Measurements from ENCODE around the gene BOLL. TPM values are rescaled to one million over a fixed set of nuclear protein-coding genes. Genes with fewer than 3 reads are reported as not detected.
A peak's percentile ranks its signal among the peaks of the same experiment; 100 is the strongest.

BOLL gene
- total and polyA plus RNA-seq, 10 of the 15 experiments (the other 5 are each of a cell fraction or from before 2014, with no cell fraction given): 0.05 TPM; not detected in 9

DNA sequence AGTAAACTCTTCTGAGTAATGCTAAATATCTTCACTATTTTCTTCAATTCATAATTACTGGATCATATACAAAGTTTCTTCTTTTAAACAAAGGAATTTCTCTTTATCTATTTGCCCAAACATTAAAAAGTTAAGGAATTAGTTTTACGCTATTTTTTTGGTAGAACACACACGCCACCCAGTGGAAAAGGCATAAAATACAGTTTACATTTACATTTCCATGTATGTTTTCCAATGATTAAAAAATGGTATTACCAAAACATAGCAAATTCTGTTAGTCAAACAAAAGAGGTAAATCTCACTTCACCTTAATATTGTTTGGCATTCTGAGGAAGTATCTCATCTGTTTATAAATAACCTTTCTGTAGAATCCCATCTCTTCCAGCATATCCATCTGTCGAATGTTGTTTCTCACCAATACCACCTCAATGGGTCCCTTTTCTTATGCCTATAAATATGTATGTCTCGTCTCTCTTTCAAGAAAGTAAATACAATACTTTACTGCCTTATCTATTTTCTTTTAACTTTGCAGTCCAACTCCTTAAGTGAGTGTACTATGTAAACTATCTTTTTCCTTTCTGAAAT is 7.2 kb downstream of the BOLL start:
- ChIA-PET POLR2A (interaction anchor here (1.5 kb wide), 1 partner anchor 72 kb away, joined by 5 read pairs; no protein-coding TSS in a partner anchor), RAD21 (ENCODE audit: unreplicated experiment) (interaction anchor here (0.8 to 2.8 kb wide), 6 partner anchors 17 to 519 kb away, joined by 4 to 21 read pairs (median 6); no protein-coding TSS in a partner anchor), SMC1A (ENCODE audit: uncharacterized antibody, unreplicated experiment) (interaction anchor here (0.6 to 3.2 kb wide), 10 partner anchors 10 to 519 kb away, joined by 3 to 58 read pairs (median 5); partner anchors contain the start of gene MARS2), CTCF (interaction anchor here (0.7 to 5.3 kb wide), 16 partner anchors 10 to 609 kb away, joined by 3 to 60 read pairs (median 4); partner anchors contain the start of gene MARS2)
- Histone ChIP-seq H3K4me3 (no peak overlapping the region), H3K27ac (ENCODE audit: control insufficient read depth, insufficient read depth) (no peak overlapping the region), H3K79me2 (ENCODE audit: control insufficient read depth, insufficient read depth, low read length) (no peaks in the 10 kb centered on the region), H2AFZ (ENCODE audit: control insufficient read depth, low read depth, low read length) (no peak overlapping the region), H4K20me1 (ENCODE audit: control insufficient read depth, insufficient read depth) (no peaks in the 10 kb centered on the region), H3K9me3 (replicated peaks; ENCODE audit: control insufficient read depth, insufficient read depth, low read length) (no peaks in the 10 kb centered on the region), H3K36me3 (ENCODE audit: control insufficient read depth in 2 of 2, insufficient read depth in 2 of 2, low read length in 1 of 2) (no peaks in the 10 kb centered on the region), H3K4me2 (ENCODE audit: control insufficient read depth, insufficient read depth) (no peak overlapping the region), H3K27me3 (replicated peaks in 1 of 2; ENCODE audit: control insufficient read depth in 2 of 2, insufficient read depth in 2 of 2, low read length in 1 of 2) (no peaks in the 10 kb centered on the region), H3K4me1 (ENCODE audit: control insufficient read depth, insufficient read depth, low read length) (no peaks in the 10 kb centered on the region), H3K9ac (ENCODE audit: control insufficient read depth, insufficient read depth, low read length) (no peak overlapping the region)
- in situ Hi-C loops (cut with MboI) (loop anchor here (5.0 kb wide), 1 partner anchor 71 kb away; the partner anchor contains the start of gene MARS2), intact Hi-C loops (cut with micrococcal nuclease; ENCODE audit: unreplicated experiment) (loop anchor here (1.0 to 5.0 kb wide), 3 partner anchors 71 to 399 kb away; partner anchors contain the start of gene HSPD1)
- DNase-seq (ENCODE audit: low read depth, low spot score) (peak; percentile 12), FAIRE-seq (peak; percentile 96), ATAC-seq (no peak)
- 21% methylated on average over 4 of the region's 4 CpGs for WGBS (ENCODE audit: insufficient coverage, insufficient replicate concordance, low lambda C conversion rate, missing lambda C conversion rate)
- TF ChIP-seq IRF4 (IDR thresholded peaks at IDR 0.05; ENCODE audit: low read depth, low read length): no peak
- peak; percentile 85 for TF ChIP-seq RAD21 (IDR thresholded peaks at IDR 0.05; ENCODE audit: insufficient read depth, low read depth, low read length)
- TF ChIP-seq RB1 (IDR thresholded peaks at IDR 0.05; ENCODE audit: borderline replicate concordance): no peak
- TF ChIP-seq, protein P1, sequence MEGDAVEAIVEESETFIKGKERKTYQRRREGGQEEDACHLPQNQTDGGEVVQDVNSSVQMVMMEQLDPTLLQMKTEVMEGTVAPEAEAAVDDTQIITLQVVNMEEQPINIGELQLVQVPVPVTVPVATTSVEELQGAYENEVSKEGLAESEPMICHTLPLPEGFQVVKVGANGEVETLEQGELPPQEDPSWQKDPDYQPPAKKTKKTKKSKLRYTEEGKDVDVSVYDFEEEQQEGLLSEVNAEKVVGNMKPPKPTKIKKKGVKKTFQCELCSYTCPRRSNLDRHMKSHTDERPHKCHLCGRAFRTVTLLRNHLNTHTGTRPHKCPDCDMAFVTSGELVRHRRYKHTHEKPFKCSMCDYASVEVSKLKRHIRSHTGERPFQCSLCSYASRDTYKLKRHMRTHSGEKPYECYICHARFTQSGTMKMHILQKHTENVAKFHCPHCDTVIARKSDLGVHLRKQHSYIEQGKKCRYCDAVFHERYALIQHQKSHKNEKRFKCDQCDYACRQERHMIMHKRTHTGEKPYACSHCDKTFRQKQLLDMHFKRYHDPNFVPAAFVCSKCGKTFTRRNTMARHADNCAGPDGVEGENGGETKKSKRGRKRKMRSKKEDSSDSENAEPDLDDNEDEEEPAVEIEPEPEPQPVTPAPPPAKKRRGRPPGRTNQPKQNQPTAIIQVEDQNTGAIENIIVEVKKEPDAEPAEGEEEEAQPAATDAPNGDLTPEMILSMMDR (IDR thresholded peaks at IDR 0.05 in 2 of 3, conservative IDR thresholded peaks at IDR 0.05 in 1 of 3; ENCODE audit: control insufficient read depth in 2 of 3, extremely low read depth in 1 of 3, insufficient read depth in 1 of 3, low read depth in 3 of 3, low read length in 3 of 3): peak; percentile 47 to 69 (median 50); a peak in 4 of 6 replicates
- TF ChIP-seq, protein P2, sequence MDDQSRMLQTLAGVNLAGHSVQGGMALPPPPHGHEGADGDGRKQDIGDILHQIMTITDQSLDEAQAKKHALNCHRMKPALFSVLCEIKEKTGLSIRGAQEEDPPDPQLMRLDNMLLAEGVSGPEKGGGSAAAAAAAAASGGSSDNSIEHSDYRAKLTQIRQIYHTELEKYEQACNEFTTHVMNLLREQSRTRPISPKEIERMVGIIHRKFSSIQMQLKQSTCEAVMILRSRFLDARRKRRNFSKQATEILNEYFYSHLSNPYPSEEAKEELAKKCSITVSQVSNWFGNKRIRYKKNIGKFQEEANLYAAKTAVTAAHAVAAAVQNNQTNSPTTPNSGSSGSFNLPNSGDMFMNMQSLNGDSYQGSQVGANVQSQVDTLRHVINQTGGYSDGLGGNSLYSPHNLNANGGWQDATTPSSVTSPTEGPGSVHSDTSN (IDR thresholded peaks at IDR 0.05; ENCODE audit: insufficient replicate concordance, low read depth, low read length): no peak
- no peak for TF ChIP-seq HCFC1 (IDR thresholded peaks at IDR 0.05; ENCODE audit: low read length)
- TF ChIP-seq SREBF1 (IDR thresholded peaks at IDR 0.05; ENCODE audit: low read length): no peak
- TF ChIP-seq, protein P3, sequence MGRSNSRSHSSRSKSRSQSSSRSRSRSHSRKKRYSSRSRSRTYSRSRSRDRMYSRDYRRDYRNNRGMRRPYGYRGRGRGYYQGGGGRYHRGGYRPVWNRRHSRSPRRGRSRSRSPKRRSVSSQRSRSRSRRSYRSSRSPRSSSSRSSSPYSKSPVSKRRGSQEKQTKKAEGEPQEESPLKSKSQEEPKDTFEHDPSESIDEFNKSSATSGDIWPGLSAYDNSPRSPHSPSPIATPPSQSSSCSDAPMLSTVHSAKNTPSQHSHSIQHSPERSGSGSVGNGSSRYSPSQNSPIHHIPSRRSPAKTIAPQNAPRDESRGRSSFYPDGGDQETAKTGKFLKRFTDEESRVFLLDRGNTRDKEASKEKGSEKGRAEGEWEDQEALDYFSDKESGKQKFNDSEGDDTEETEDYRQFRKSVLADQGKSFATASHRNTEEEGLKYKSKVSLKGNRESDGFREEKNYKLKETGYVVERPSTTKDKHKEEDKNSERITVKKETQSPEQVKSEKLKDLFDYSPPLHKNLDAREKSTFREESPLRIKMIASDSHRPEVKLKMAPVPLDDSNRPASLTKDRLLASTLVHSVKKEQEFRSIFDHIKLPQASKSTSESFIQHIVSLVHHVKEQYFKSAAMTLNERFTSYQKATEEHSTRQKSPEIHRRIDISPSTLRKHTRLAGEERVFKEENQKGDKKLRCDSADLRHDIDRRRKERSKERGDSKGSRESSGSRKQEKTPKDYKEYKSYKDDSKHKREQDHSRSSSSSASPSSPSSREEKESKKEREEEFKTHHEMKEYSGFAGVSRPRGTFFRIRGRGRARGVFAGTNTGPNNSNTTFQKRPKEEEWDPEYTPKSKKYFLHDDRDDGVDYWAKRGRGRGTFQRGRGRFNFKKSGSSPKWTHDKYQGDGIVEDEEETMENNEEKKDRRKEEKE (IDR thresholded peaks at IDR 0.05): no peak
- TF ChIP-seq SP1 (IDR thresholded peaks at IDR 0.05; ENCODE audit: low read depth, low read length): no peak
- no peak for TF ChIP-seq NR2F1 (conservative IDR thresholded peaks at IDR 0.05)
- peak; percentile 84; the same call in 1 of the 2 replicates for TF ChIP-seq SMC3 (IDR thresholded peaks at IDR 0.05; ENCODE audit: borderline replicate concordance, low read length)
- no peak for TF ChIP-seq POLR2AphosphoS2 (IDR thresholded peaks at IDR 0.05; ENCODE audit: low read depth, low read length)
- TF ChIP-seq SUPT20H (IDR thresholded peaks at IDR 0.05; ENCODE audit: borderline replicate concordance, control insufficient read depth, low read depth, low read length): no peak
- no TSS peak for BruUV-seq (replicated peaks)
